ENCODE results near the gene BCHE.
"Not testable (repeated sequence)": the region's sequence is repeated elsewhere in the genome, so short reads cannot be mapped to it uniquely, and the experiment has no call there.

The BCHE gene

DNA sequence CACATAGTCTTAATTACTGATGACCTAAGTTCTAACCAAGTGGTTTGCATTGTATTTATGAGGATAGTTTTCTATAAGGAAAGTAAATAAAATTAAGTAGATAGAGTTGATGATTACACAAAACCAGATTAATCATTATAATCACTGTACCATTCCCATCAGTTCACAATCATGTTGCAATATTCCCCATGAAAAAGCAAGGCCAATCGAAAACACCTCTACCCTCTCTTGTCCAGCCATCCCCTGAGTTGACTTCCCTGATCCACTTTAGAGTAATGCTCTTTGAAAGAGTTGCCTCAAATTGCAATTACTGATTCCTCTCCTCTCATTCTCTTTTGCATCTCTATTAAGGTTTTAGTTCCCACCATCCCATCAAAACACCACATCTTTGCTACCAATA lies 21.0 kb downstream of the BCHE start:
- no peak for DNase-seq (ENCODE audit: low spot score)

DNA sequence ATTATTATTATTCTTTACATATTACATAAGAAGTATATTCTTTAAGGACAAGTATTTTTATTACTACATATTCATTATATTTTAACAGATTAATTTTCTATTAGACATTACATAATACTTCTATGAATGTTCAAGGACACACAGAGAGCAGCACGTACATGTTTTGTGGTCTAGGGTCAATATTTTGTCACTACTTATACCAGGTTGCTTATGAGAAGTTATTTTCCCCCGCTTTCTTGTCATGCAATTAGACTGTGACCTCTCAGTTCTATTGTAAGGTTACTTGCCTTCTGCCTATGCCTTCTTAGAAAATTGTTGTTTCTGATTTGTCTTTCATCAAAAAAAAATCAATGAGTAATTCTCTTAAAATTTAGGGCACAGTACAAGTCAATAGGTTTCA lies 21.5 kb downstream of the BCHE start:
- no peak for DNase-seq (ENCODE audit: low spot score)

DNA sequence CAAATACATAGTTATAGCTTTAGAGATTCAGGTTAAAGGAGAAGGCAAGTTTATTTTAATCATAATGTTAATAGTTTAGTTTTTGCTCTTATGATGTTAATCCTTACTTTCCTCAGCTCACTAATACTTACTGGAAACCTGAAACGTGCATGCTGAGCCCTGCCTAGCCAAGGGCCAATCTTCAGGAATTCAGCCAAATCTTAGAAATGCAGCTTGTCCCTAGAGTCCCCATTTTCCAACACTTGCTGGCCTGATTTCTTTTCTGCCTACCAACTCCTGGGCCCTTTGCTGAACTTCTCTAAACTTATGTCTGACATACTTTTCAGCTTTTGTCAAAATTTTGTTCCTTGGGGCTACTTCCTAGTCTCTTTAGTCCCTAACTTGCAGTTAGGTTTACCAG lies 22.8 kb downstream of the BCHE start:
- no peak for DNase-seq (ENCODE audit: low spot score)

GRCh38 chr3:165807937-165808336 lies 29.3 kb downstream of the BCHE start:
- not testable (repeated sequence) for DNase-seq (ENCODE audit: low spot score)

- DNase-seq (ENCODE audit: low spot score), result no peak
Observed at GRCh38 chr3:165805946-165806561, 31.2 kb downstream of the BCHE start.

- DNase-seq (ENCODE audit: low spot score), result no peak
Observed at GRCh38 chr3:165803471-165803870, 33.8 kb downstream of the BCHE start.

DNA sequence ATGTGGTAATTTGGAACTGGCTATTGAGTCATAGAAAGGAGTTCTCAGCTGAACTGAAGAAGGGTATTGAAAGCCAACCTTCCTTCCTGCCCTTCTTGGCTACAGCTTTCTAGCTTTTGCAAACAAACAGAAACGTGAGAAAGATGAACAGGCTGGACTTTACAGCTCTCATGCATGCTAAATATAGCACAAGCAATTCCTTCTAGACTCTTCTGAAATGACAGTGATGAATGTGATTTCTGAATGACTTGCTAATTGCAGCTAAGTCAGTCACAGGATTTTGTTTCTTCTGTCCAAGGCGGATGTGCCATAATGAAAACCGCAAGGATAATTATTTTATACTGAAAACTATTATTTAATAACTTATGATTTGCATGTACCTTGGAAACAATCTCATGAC lies 36.3 kb downstream of the BCHE start:
- DNase-seq (ENCODE audit: low spot score), result no peak

GRCh38 chr3:165799026-165799425 lies 38.2 kb downstream of the BCHE start:
- no peak for DNase-seq (ENCODE audit: low spot score)

DNA sequence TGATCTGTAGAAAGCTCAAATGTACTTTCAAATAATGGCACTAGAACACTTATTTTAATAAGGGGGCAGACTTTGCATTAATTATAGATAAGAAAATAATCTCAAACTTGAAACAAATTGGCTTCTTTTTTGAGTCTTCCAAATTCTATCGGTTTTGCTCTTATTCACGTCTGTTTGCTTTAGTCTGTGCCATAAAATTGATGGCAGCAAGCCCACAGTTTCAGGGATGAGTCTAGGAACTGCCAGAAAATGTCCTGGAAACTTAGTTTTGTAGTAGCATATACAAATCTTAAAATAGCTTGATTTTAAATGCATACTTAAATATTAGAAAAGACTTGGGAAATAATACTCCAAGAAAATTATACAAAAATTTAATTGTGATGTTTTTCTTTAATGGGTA lies 39.7 kb downstream of the BCHE start:
- DNase-seq (ENCODE audit: low spot score), result no peak

DNA sequence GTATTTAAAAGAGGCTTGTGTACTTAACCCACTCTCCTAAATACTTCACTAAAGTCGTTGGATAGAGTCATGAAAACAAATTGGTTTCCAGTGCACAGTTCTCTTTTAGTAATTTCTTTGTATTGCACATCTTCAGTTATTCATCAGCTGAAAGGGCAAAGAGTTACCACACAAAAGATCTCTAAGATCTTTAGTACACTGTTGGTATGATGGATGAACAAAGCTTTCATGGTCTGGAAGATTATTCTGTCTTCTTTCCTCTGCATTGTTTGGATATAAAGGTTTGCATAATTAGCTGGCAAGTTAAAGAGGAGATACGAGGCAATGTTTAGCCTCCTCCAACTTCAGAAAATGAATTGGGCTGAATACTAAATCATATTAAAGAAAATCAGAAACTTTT lies 40.5 kb downstream of the BCHE start:
- no peak for DNase-seq (ENCODE audit: low spot score)

GRCh38 chr3:165788531-165788930 lies 48.7 kb downstream of the BCHE start:
- no peak for DNase-seq (ENCODE audit: low spot score)

DNA sequence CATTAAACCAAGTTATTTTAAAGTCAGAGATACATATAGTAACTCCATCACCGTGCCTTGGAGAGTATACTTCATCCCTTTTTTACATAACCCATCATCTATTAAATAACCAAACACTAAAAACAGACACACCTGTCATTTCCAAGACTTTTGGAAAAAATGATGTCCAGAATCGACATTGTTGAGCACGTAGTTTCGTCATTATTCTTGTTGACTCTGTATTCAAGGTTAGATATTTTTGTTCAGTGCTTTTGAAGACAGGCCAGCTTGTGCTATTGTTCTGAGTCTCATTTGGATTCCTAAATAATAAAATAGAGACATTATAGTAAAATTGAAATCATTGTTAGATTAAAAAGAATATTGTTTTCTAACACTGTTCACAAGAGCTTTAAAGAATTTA lies 51.2 kb downstream of the BCHE start:
- no peak for DNase-seq (ENCODE audit: low spot score)

- DNase-seq (ENCODE audit: low spot score), result no peak
Observed at GRCh38 chr3:165784337-165784736, 52.9 kb downstream of the BCHE start.

- no peak for DNase-seq (ENCODE audit: low spot score)
Observed at GRCh38 chr3:165783383-165783782, 53.8 kb downstream of the BCHE start.

- no peak for DNase-seq (ENCODE audit: low spot score)
Observed at GRCh38 chr3:165778891-165779290, 58.3 kb downstream of the BCHE start.

DNA sequence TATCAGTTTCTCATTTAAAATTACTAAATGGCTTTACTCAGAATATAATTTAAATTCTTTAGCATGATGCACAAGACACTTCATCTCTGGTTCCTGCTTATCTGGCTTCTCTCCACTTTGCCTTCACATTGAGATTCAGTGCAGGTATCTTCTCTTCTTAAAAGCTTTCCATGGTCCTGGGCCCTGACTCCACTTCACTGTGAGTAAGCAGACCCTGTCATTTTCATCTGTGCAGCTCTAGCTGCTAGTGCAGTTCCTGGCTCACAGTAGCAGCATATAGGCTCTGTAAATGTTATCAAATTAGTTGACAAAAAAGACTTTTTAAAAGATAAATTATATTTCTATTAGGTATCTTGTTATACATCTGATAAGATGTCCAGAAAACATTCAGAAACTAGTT lies 58.8 kb downstream of the BCHE start:
- no peak for DNase-seq (ENCODE audit: low spot score)

- DNase-seq (ENCODE audit: low spot score), result no peak
Observed at GRCh38 chr3:165775824-165776223, 61.4 kb downstream of the BCHE start.

DNA sequence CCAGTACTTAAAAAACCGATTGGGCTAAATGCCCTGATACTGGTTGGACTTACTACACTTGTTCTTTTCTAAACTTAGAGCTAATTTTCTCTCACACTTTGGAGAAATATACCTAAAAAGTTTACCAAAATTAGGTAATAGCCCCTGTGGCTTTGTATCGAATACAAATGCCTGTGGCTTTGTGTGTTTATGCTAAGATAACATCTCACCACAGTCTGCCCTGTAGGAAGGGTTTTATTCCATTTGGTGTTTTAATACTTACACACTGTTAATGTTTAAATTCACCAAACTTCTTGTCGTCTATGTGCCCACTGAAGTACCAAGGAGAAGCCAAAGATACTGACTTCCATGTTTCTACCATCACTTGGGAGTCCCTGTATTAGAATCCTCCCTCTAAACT lies 66.4 kb downstream of the BCHE start:
- DNase-seq (ENCODE audit: low spot score), result no peak

- DNase-seq (ENCODE audit: low spot score), result no peak
Observed at GRCh38 chr3:165768680-165769079, 68.5 kb downstream of the BCHE start.

GRCh38 chr3:165759041-165759440 lies 78.2 kb downstream of the BCHE start:
- DNase-seq (ENCODE audit: low spot score), result no peak

GRCh38 chr3:165755571-165755970 lies 81.7 kb downstream of the BCHE start:
- DNase-seq (ENCODE audit: low spot score), result no peak

GRCh38 chr3:165754219-165755007 lies 82.8 kb downstream of the BCHE start:
- DNase-seq (ENCODE audit: low spot score), result no peak

DNA sequence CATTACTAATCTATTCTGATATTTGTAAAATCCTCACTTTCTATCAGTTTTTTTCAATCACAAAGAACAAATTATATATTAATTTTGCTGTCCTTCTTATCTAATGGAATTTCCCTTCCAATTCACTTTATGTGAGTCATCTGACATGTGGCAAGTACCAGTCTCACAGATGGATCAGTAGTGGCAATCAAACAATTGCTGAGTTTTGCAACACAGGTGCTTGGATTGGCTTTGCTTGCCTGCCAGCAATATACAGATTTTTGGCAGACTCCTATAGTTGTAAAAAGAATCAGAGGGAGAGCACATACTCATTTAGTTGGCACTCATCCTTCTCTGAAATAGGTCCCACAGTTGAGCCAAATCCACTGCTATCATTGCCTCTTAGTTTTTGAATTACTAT lies 83.7 kb downstream of the BCHE start:
- DNase-seq (ENCODE audit: low spot score), result no peak

GRCh38 chr3:165751637-165752036 lies 85.6 kb downstream of the BCHE start:
- no peak for DNase-seq (ENCODE audit: low spot score)

Measured in putamen (tissue), 1 donor.